Testis (tissue), 2 donors: ENCODE results near the gene TMEM202.

Source experiments
- CTCF ChIP-seq, 3 experiments: fragments of 450-650 bp in 2 of 3; fragments of 200-600 bp in 1 of 3; sonication (generic) in 1 of 3; IDR thresholded peaks; one replicate each; pipeline ENCODE4 v1.5.1; 2016 to 2019; ENCODE audit warnings: antibody characterized with exemption in 3 of 3, mild to moderate bottlenecking in 2 of 3, moderate library complexity in 1 of 3
- POLR2A ChIP-seq: fragments of 450-650 bp; IDR thresholded peaks from one replicate; pipeline ENCODE4 v1.6.1; 2017; ENCODE audit warnings: antibody characterized with exemption, mild to moderate bottlenecking, moderate library complexity

DNA sequence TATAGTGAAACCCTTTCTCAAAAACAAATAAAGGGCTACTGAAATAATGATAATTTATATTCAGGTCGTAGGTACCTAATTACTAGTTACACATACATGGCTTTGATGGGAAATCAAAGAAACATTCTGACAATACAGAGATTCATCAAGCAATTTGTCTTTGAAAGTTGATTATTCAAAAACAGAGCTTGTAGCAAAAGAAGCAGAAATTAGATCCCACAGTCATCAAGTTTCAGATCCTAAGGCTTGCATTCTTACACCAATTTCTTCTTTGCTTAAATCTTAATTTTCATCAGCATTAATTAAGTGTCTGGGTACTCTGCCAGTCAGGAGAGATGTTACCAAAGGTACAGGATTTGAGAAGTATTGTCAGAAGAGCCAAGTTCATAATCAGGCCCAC lies 20.8 kb upstream of the TMEM202 start:
- no peak for TF ChIP-seq POLR2A
- no peak for TF ChIP-seq CTCF (IDR thresholded peaks at IDR 0.05)
